Neuron (in vitro differentiated cells): ENCODE results near the gene DCUN1D1.

ENCODE experiments used
- H2AFZ ChIP-seq: one replicate; pipeline ENCODE4 v1.6.1; 2013; ENCODE audit warnings: low read depth, mild to moderate bottlenecking, inconsistent platforms, low read length, moderate library complexity
- H3K27me3 ChIP-seq: one replicate; pipeline ENCODE4 v1.6.1; 2013; ENCODE audit warnings: low read length; ENCODE audit not compliant: insufficient read depth
- H3K36me3 ChIP-seq: one replicate; pipeline ENCODE4 v1.6.1; 2013; ENCODE audit warnings: low read length; ENCODE audit not compliant: insufficient read depth
- H3K4me1 ChIP-seq: one replicate; pipeline ENCODE4 v1.6.1; 2013; ENCODE audit warnings: low read length; ENCODE audit not compliant: insufficient read depth
- H3K4me3 ChIP-seq: 2 replicates; pipeline ENCODE4 v1.5.1; 2013; ENCODE audit warnings: mild to moderate bottlenecking, low read length, moderate library complexity
- H3K9me3 ChIP-seq: one replicate; pipeline ENCODE4 v1.6.1; 2013; ENCODE audit warnings: low read length

The DCUN1D1 gene

GRCh38 chr3:182914341-182914740 lies 66.0 kb downstream of the DCUN1D1 start:
- Histone ChIP-seq H3K36me3 (peaks cover 14% of the 10 kb centered on the region), H3K4me1 (no peaks in the 10 kb centered on the region), H2AFZ (no peak overlapping the region), H3K4me3 (no peak overlapping the region), H3K27me3 (no peaks in the 10 kb centered on the region), H3K9me3 (no peaks in the 10 kb centered on the region)

GRCh38 chr3:182913889-182914288 lies 66.4 kb downstream of the DCUN1D1 start:
- Histone ChIP-seq H2AFZ (no peak overlapping the region), H3K27me3 (no peaks in the 10 kb centered on the region), H3K4me1 (no peaks in the 10 kb centered on the region), H3K9me3 (no peaks in the 10 kb centered on the region), H3K4me3 (no peak overlapping the region), H3K36me3 (peaks cover 14% of the 10 kb centered on the region)

GRCh38 chr3:182912474-182912873 lies 67.9 kb downstream of the DCUN1D1 start:
- Histone ChIP-seq H3K9me3 (no peaks in the 10 kb centered on the region), H2AFZ (no peak overlapping the region), H3K27me3 (no peaks in the 10 kb centered on the region), H3K36me3 (peaks cover 14% of the 10 kb centered on the region), H3K4me3 (no peak overlapping the region), H3K4me1 (no peaks in the 10 kb centered on the region)

- H3K4me1 ChIP-seq = no peaks in the 10 kb centered on the region
- H3K9me3 ChIP-seq = no peaks in the 10 kb centered on the region
- H3K36me3 ChIP-seq = peaks cover 20% of the 10 kb centered on the region
- no peaks in the 10 kb centered on the region for H3K27me3 ChIP-seq
- no peak overlapping the region for H3K4me3 ChIP-seq
- H2AFZ ChIP-seq = no peak overlapping the region
Observed at GRCh38 chr3:182911782-182912111, 68.6 kb downstream of the DCUN1D1 start.

- Histone ChIP-seq H3K9me3 (no peaks in the 10 kb centered on the region), H3K36me3 (peaks cover 21% of the 10 kb centered on the region), H3K4me3 (no peak overlapping the region), H2AFZ (no peak overlapping the region), H3K4me1 (no peaks in the 10 kb centered on the region), H3K27me3 (no peaks in the 10 kb centered on the region)
Observed at GRCh38 chr3:182910936-182911781, 69.2 kb downstream of the DCUN1D1 start.

GRCh38 chr3:182909318-182910040 lies 70.9 kb downstream of the DCUN1D1 start:
- H2AFZ ChIP-seq = no peak overlapping the region
- H3K4me3 ChIP-seq = no peak overlapping the region
- H3K4me1 ChIP-seq = no peaks in the 10 kb centered on the region
- no peaks in the 10 kb centered on the region for H3K27me3 ChIP-seq
- H3K36me3 ChIP-seq = peaks cover 20% of the 10 kb centered on the region
- H3K9me3 ChIP-seq = no peaks in the 10 kb centered on the region

- no peaks in the 10 kb centered on the region for H3K4me1 ChIP-seq
- no peak overlapping the region for H3K4me3 ChIP-seq
- no peaks in the 10 kb centered on the region for H3K9me3 ChIP-seq
- no peak overlapping the region for H2AFZ ChIP-seq
- no peaks in the 10 kb centered on the region for H3K27me3 ChIP-seq
- H3K36me3 ChIP-seq = peaks cover 23% of the 10 kb centered on the region
Observed at GRCh38 chr3:182908471-182908870, 71.9 kb downstream of the DCUN1D1 start.

GRCh38 chr3:182906036-182906435 lies 74.3 kb downstream of the DCUN1D1 start:
- H3K36me3 ChIP-seq = peaks cover 29% of the 10 kb centered on the region

GRCh38 chr3:182905623-182906022 lies 74.7 kb downstream of the DCUN1D1 start:
- no peak overlapping the region for H2AFZ ChIP-seq
- H3K4me3 ChIP-seq = no peak overlapping the region
- H3K27me3 ChIP-seq = no peaks in the 10 kb centered on the region
- no peaks in the 10 kb centered on the region for H3K4me1 ChIP-seq
- peaks cover 28% of the 10 kb centered on the region for H3K36me3 ChIP-seq
- H3K9me3 ChIP-seq = no peaks in the 10 kb centered on the region

More at GRCh38 chr3:182906036-182906435, 74.3 kb downstream of the DCUN1D1 start:
- Histone ChIP-seq H3K27me3 (no peaks in the 10 kb centered on the region), H3K4me1 (no peaks in the 10 kb centered on the region), H2AFZ (no peak overlapping the region), H3K4me3 (no peak overlapping the region), H3K9me3 (no peaks in the 10 kb centered on the region)

GRCh38 chr3:182904164-182904563 lies 76.2 kb downstream of the DCUN1D1 start:
- peaks cover 24% of the 10 kb centered on the region for H3K36me3 ChIP-seq
- no peak overlapping the region for H2AFZ ChIP-seq
- no peaks in the 10 kb centered on the region for H3K4me1 ChIP-seq
- H3K27me3 ChIP-seq = no peaks in the 10 kb centered on the region
- H3K4me3 ChIP-seq = no peak overlapping the region
- no peaks in the 10 kb centered on the region for H3K9me3 ChIP-seq

- no peaks in the 10 kb centered on the region for H3K4me1 ChIP-seq
- no peak overlapping the region for H3K4me3 ChIP-seq
- H2AFZ ChIP-seq = no peak overlapping the region
- no peaks in the 10 kb centered on the region for H3K9me3 ChIP-seq
- H3K36me3 ChIP-seq = peaks cover 30% of the 10 kb centered on the region
- no peaks in the 10 kb centered on the region for H3K27me3 ChIP-seq
Observed at GRCh38 chr3:182902236-182902635, 78.1 kb downstream of the DCUN1D1 start.

- Histone ChIP-seq H3K4me1 (no peaks in the 10 kb centered on the region), H3K4me3 (no peak overlapping the region), H3K36me3 (peaks cover 9% of the 10 kb centered on the region), H3K27me3 (no peaks in the 10 kb centered on the region), H2AFZ (no peak overlapping the region), H3K9me3 (no peaks in the 10 kb centered on the region)
Observed at GRCh38 chr3:182896553-182896952, 83.8 kb downstream of the DCUN1D1 start.

GRCh38 chr3:182895513-182896112 lies 84.7 kb downstream of the DCUN1D1 start:
- Histone ChIP-seq H3K9me3 (no peaks in the 10 kb centered on the region), H2AFZ (no peak overlapping the region), H3K4me3 (no peak overlapping the region), H3K36me3 (peaks cover 12% of the 10 kb centered on the region), H3K27me3 (no peaks in the 10 kb centered on the region), H3K4me1 (no peaks in the 10 kb centered on the region)
